Measurements from ENCODE around the gene AHNAK2.

The AHNAK2 gene

GRCh38 chr14:104936361-104937155, 41.6 kb downstream of the AHNAK2 start:
- DNase-seq: no peak

- no peak for DNase-seq
Measured at GRCh38 chr14:104935955-104936354, 42.2 kb downstream of the AHNAK2 start.

- no peak for DNase-seq
Measured at GRCh38 chr14:104935026-104935650, 43.0 kb downstream of the AHNAK2 start.

- no peak for DNase-seq
Measured at GRCh38 chr14:104933746-104934733, 44.1 kb downstream of the AHNAK2 start.

GRCh38 chr14:104932676-104933631, 45.2 kb downstream of the AHNAK2 start:
- DNase-seq: no peak

GRCh38 chr14:104931771-104932675, 46.2 kb downstream of the AHNAK2 start:
- no peak for DNase-seq

- no peak for DNase-seq
Measured at GRCh38 chr14:104931304-104931770, 46.8 kb downstream of the AHNAK2 start.

- no peak for DNase-seq
Measured at GRCh38 chr14:104930526-104931303, 47.5 kb downstream of the AHNAK2 start.

- DNase-seq: no peak
Measured at GRCh38 chr14:104929268-104930230, 48.6 kb downstream of the AHNAK2 start.

GRCh38 chr14:104928391-104929133, 49.6 kb downstream of the AHNAK2 start:
- no peak for DNase-seq

- no peak for DNase-seq
Measured at GRCh38 chr14:104927901-104928300, 50.3 kb downstream of the AHNAK2 start.

- no peak for DNase-seq
Measured at GRCh38 chr14:104927432-104927816, 50.8 kb downstream of the AHNAK2 start.

- peak; percentile 66 for DNase-seq
Measured at GRCh38 chr14:104926619-104927431, 51.3 kb downstream of the AHNAK2 start.

GRCh38 chr14:104925855-104926609, 52.1 kb downstream of the AHNAK2 start:
- no peak for DNase-seq

- no peak for DNase-seq
Measured at GRCh38 chr14:104925214-104925854, 52.8 kb downstream of the AHNAK2 start.
